HUDEP-2 (cell line): Measurements from ENCODE around the gene FAM83G.
"Not testable (repeated sequence)": the region's sequence is repeated elsewhere in the genome, so short reads cannot be mapped to it uniquely, and the experiment has no call there.

Experiments
- DNase-seq, 76 experiments: peaks; one replicate each; lab custom pipeline; 2025; ENCODE audit not compliant: unreplicated experiment in 76 of 76; lab: John Stamatoyannopoulos, UW

Gene FAM83G

DNA sequence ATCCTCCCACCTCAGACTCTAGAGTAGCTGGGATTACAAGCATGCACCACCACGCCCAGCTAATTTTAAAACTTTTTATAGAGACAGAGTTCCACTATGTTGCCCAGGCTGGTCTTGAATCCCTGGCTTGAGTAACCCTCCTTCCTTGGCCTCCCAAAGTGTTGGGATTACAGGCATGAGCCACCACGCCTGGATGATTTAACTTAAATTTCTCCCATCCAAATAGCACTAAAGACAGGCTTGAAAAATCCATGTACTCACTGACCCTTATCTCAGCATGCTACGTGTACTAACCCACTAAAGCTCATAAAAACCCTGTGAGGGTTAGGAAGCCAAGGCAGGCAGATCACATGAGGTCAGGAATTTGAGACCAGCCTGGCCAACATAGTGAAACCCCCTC lies 48.0 kb downstream of the FAM83G start:
- DNase-seq: no peak

- DNase-seq: not testable (repeated sequence)
Observed at GRCh38 chr17:18956021-18956420, 48.5 kb downstream of the FAM83G start.

DNA sequence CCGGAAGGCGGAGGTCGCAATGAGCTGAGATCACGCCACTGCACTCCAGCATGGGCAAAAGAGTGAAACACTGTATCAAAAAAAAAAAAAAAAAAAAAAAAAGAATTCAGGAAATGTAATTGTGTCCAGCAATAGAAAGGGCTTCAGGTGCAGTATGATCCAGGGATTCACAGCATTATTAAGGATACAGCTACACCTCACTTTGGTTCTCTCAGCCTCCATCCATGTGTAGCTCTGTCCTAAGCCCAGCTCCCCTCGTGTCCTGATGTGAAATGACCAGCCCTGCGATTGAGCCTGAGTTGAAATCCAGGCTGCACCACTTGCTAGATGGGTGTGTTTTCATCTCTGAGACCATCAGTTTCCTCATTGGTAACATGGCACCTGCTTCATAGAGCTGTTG lies 49.6 kb downstream of the FAM83G start:
- no peak for DNase-seq

DNA sequence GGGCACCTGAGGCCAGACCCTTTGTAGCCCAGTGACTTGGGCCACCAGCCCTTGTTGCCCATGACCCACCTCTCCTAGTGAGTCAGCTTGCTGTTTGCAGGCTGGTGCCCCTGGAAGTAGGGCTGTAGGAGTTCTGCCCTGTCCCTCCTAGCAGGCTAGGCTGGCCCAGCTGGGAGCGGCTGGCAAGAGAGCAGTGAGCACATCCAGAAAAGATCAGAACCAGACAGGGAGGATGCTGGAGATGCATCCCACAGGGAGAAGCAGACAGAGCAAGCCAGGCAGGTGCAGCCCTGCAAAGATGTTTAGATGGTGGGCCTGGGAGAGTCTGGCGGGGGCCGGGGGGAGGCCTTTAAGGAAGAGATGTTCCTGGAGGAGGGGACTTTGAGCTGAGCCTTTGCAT lies 50.2 kb downstream of the FAM83G start:
- DNase-seq: no peak

DNA sequence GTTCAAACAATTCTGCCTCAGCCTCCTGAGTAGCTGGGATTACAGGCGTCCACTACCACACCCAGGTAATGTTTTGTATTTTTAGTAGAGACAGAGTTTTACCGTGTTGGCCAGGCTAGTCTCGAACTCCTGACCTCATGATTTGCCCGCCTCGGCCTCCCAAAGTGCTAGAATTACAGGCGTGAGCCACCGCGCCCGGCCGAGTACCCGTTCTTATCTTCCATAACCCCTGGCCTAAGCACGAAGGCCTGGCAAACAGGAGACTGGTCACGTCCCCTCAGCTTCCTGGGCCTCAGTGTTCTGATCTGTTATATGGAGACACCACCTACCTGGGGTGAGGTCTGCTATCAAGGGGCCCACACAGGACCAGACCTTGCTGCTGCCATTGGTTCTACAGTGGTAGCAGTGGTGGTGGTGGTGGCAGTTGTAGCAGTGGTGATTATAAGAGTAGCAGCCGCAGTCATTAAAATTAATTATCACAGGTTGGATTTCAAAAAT lies 51.3 kb downstream of the FAM83G start:
- DNase-seq: no peak

- no peak for DNase-seq
Observed at GRCh38 chr17:18951941-18952842, 52.4 kb downstream of the FAM83G start, which contains the start of gene SLC5A10. TSS of gene SLC5A10 (plus strand) at chr17:18952165. CDS start at chr17:18952206, 41 bp downstream.

DNA sequence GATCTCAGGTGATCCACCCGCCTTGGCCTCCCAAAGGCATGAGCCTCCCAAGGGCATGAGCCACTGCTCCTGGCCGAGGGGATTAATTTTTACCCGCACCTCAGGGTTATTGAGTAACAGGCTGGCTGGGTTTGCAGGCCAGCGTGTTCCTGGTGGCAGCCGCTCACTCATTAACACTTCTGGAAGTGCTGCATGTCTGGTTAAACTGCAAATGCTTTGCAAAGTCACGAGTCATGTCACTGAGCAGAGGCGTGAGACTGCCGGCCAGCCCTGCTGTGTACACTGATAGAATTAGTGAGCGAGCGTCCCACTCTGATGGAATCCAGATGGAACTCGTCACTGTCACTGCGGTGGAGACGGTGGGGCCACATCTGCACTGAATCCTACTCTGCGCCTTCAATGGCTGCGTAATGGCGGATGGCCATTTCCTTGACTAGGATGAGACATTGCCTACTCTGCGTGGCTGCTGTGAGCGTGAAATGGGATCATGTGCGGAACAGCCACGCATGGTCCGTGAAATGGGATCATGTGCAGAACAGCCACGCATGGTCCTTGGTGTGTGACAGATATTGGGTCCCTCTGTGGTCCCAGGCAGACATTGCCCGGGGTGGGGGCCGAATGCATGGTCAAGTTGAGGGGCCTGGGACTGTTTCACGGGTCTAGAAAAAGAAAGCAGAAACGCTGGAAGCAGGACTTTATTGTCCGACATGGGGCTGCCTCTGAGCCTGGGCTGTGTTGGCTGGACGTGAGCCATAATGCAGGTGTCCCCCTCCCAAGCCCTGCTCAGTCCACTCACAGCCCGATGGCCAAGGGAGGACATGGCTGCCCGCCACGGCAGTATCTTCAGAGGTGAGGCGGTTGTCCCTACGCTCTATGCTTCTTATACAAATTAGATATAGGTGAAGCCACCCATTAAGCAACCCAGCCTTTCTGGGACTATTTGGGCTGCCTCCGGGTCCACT lies 53.3 kb downstream of the FAM83G start:
- DNase-seq: no peak

GRCh38 chr17:18950346-18950745 lies 54.2 kb downstream of the FAM83G start:
- DNase-seq: no peak

- DNase-seq: no peak
Observed at GRCh38 chr17:18949566-18949965, 55.0 kb downstream of the FAM83G start.

DNA sequence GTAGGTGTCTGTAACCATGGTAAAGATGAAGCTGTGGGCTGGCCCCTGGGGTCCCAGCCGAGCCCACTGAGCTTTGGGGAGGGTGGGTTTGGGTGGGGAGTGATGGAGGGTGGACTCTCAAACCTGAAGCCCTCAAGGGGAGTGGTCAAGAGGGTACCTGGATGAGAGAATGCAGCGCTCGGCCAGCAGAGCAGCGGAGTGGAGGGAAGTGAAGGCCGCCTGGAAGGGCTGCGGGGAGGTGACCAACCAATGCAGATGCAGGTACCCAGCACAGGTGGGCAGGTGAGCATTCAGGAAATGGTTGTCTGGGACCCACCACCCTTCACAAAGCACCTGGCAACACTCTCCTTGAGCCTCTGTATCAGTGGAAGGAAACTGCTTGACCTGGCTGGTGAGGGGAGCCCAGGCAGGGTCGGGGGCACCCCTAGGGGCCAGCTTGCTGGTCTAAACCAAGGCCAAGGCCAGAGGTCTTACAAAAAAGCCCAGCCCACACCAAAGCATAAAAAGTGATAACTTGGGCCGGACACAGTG lies 56.0 kb downstream of the FAM83G start:
- no peak for DNase-seq

DNA sequence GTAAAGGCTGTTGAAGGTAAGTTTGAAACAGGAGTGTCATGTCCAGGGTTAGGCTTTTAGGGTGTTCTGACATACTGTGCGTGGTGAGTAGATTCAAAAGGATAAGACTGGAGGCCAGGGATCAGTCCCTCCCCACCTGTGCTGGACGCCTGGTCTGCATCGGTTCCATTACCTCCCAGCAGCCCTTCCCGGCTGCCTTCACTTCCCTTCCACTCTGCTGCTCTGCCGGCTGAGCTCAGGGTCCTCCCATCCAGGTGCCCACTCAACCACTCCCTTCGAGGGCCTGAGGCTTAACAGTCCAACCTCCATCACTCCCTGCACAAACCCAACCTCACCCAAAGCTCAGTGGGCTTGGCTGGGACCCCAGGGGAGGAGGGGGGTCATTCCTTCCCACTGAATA lies 56.7 kb downstream of the FAM83G start:
- DNase-seq: no peak

DNA sequence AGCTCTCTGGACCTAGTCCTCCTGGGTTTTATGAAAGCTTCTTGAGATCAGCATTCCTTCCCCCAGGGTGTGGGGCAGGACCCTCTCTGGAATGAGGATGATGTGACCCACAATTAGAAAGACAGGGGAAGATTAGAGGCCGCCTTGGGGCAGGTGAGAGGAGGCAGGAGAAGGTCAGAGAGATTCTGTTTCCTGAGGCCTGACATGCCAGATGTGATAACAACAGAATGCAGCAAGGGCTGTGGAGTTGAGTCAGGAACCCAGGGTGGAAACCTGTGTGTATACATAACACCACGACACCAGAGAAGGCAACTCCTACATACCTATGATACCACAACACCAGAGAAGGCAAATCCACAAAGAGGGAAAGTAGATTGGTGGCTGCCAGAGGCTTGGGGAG lies 58.0 kb downstream of the FAM83G start:
- DNase-seq: no peak

DNA sequence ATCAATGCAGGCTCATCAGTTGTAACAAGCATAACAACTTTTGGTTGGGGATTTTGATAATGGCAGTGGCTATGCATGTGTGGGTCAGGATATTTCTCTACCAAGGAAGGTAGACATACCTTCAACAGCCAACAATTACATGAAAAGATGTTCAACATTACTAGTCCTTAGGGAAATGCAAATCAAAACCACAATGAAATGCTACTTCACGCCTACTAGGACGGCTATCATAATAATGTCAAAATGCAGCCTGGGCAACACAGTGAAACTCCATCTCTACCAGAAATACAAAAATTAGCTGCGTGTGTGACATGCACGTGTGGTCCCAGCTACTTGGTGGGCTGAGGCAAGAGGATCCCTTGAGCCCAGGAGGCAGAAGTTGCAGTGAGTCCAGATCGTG lies 59.9 kb downstream of the FAM83G start:
- no peak for DNase-seq

- no peak for DNase-seq
Observed at GRCh38 chr17:18938692-18939023, 65.9 kb downstream of the FAM83G start.

DNA sequence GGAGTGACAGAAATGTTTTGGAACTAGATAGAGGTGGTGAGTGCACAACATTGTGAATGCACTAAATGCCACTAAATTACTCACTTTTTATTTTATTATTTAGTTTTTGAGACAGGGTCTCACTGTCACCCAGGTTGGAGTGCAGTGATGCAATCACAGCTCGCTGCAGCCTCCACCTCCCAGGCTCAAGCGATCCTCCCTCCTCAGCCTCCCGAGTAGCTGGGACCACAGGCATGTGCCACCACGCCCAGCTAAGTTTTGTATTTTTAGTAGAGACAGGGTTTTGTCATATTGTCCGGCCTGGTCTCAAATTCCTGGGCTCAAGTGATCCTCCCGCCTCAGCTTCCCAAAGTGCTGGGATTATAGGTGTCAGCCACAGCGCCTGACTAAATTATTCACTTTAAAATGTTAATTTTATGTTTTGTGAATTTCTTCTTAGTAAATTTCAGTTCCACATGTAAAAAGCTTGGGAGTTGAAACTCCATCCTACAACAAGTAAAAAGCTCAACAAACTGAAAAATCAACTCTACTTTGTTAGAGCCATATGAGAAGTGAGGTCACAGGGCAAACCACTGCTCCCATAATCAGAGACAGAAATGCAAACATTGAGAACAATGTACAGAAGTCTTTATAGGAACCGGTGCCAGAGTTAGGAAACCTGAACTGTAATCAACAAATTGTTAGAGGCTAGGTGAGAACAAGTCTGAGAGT lies 66.4 kb downstream of the FAM83G start:
- DNase-seq: no peak

- peak in 5 of 76 experiments; percentile 3 to 10 (median 3) for DNase-seq
Observed at GRCh38 chr17:18933102-18934058, 71.2 kb downstream of the FAM83G start.

DNA sequence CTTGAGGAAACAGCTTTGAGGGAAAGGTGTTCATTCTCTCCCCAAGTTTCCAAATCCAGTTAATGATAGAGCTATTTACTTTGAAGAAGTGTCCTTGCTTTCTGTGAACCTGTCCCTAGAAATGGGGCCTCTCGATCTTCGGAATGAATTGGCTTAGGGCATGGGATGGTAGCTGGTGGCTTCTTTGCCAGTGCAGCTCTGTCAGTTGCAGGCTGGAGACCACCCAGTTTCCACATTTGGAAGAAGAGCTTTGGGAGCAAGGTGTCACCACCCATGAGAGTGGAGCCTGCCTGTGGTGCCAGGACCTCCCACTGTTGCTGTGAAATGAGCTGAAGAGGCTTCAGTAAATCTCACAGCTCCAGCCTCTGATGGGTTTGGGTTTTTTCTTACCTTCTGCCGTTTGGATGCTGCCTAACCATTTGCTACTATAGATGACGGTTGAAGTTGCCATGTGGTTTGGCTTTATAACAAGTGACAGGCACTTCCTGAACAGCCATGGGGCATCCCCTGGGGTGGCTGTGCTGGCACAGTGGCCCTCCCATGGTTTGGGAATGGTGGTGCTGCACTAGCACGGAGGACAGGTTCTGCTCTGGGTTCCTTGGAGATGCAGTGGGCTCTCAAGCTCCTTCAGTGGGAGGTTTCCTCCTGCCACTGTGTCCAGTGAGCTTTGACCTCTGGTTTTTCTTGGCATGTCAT lies 72.1 kb downstream of the FAM83G start:
- no peak for DNase-seq

DNA sequence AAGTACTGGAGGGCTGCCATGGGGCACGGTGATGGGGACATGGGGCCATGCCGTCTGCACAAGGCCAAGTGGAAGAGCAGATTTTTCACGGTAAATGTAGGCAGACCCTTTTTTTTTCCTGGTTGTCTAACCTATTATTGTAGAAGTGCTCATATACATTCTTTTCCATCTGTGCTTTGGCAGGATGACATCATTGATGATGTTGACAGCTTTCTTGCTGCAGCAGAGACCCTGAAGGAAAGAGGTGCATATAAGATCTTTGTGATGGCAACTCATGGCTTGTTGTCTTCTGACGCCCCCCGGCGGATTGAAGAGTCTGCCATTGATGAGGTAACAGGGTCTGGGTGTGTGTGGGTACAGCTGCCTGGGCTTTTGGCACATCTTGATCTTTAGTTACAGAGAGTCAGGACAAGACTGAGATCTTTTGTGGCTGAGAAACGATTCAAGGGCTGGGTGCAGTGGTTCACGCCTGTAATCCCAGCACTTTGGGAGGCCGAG lies 75.9 kb downstream of the FAM83G start:
- no peak for DNase-seq

GRCh38 chr17:18925187-18925586 lies 79.4 kb downstream of the FAM83G start:
- DNase-seq: no peak
